ENCODE measurements around the gene LONP1. TPM values are rescaled to one million over a fixed set of nuclear protein-coding genes. Genes with fewer than 3 reads are reported as not detected.

The LONP1 gene
- 44.8 to 62.0 TPM (median 59.6 TPM) in 5 replicates for total RNA-seq (2022; extraction: Qiagen RNA extraction; ENCODE audit: low read depth)

GRCh38 chr19:5719961-5720790 is at the start of gene LONP1, which contains the start of gene CATSPERD:
Gene LONP1 (minus strand): TSS chr19:5720146. CDS start chr19:5720132, 14 bp downstream.
Gene CATSPERD (plus strand): TSS chr19:5720637. CDS start chr19:5720738, 101 bp downstream.

GRCh38 chr19:5690125-5690954 is 29.6 kb downstream of the LONP1 start, which contains the start of gene RPL36:
Gene RPL36 (plus strand): TSS chr19:5690295. CDS start chr19:5690508, 213 bp downstream.

GRCh38 chr19:5680437-5681368 is 39.2 kb downstream of the LONP1 start, which contains the start of the genes HSD11B1L and MICOS13:
Gene HSD11B1L (plus strand): TSS chr19:5681027. CDS start chr19:5684833, 3,806 bp downstream.
Gene MICOS13 (minus strand): TSS chr19:5680516. CDS start chr19:5680486, 30 bp downstream.

Other genes starting within 250 kb of the LONP1 start
- 2.0 to 3.1 TPM (median 2.6 TPM) in 5 replicates for gene TINCR, start 152.2 kb downstream of the LONP1 start, total RNA-seq (2022; extraction: Qiagen RNA extraction; ENCODE audit: low read depth)
- 26.6 to 43.7 TPM (median 37.3 TPM) in 5 replicates for gene SAFB2, start 97.4 kb downstream of the LONP1 start, total RNA-seq (2022; extraction: Qiagen RNA extraction; ENCODE audit: low read depth)
- 53.9 to 60.1 TPM (median 57.1 TPM) in 5 replicates for gene SAFB, start 97.1 kb downstream of the LONP1 start, total RNA-seq (2022; extraction: Qiagen RNA extraction; ENCODE audit: low read depth)
- gene MICOS13, start 39.6 kb downstream of the LONP1 start, total RNA-seq (2022; extraction: Qiagen RNA extraction; ENCODE audit: low read depth) = 45.1 to 70.1 TPM (median 66.8 TPM) in 5 replicates
- 2.8 to 5.2 TPM (median 4.5 TPM) in 5 replicates for gene HSD11B1L, start 39.1 kb downstream of the LONP1 start, total RNA-seq (2022; extraction: Qiagen RNA extraction; ENCODE audit: low read depth)
- gene RPL36, start 29.9 kb downstream of the LONP1 start, total RNA-seq (2022; extraction: Qiagen RNA extraction; ENCODE audit: low read depth) = 735 to 913 TPM (median 777 TPM) in 5 replicates
- gene CATSPERD, start 491 bp upstream of the LONP1 start, total RNA-seq (2022; extraction: Qiagen RNA extraction; ENCODE audit: low read depth) = not detected in 5 replicates
- 1.7 to 3.5 TPM (median 2.5 TPM) in 5 replicates for gene PRR22, start 64.6 kb upstream of the LONP1 start, total RNA-seq (2022; extraction: Qiagen RNA extraction; ENCODE audit: low read depth)
- 28.4 to 34.0 TPM (median 31.9 TPM) in 5 replicates for gene DUS3L, start 71.0 kb upstream of the LONP1 start, total RNA-seq (2022; extraction: Qiagen RNA extraction; ENCODE audit: low read depth)
- gene NRTN, start 84.9 kb upstream of the LONP1 start, total RNA-seq (2022; extraction: Qiagen RNA extraction; ENCODE audit: low read depth) = 0.37 to 0.89 TPM (median 0.58 TPM) in 5 replicates
- not detected in 5 replicates for gene FUT6, start 119.6 kb upstream of the LONP1 start, total RNA-seq (2022; extraction: Qiagen RNA extraction; ENCODE audit: low read depth)
- 0.12 to 0.15 TPM in 2 of 5 replicates, not detected in the others for gene FUT3, start 131.3 kb upstream of the LONP1 start, total RNA-seq (2022; extraction: Qiagen RNA extraction; ENCODE audit: low read depth)
- not detected in 5 replicates for gene FUT5, start 150.4 kb upstream of the LONP1 start, total RNA-seq (2022; extraction: Qiagen RNA extraction; ENCODE audit: low read depth)
- gene NDUFA11, start 183.6 kb upstream of the LONP1 start, total RNA-seq (2022; extraction: Qiagen RNA extraction; ENCODE audit: low read depth) = 204 to 303 TPM (median 278 TPM) in 5 replicates
- gene VMAC, start 184.7 kb upstream of the LONP1 start, total RNA-seq (2022; extraction: Qiagen RNA extraction; ENCODE audit: low read depth) = 0.29 to 0.79 TPM (median 0.41 TPM) in 5 replicates
- gene CAPS, start 194.1 kb upstream of the LONP1 start, total RNA-seq (2022; extraction: Qiagen RNA extraction; ENCODE audit: low read depth) = 0.59 to 1.3 TPM (median 0.92 TPM) in 5 replicates